ENCODE measurements around the gene TBC1D30.

- TF ChIP-seq CTCF (IDR thresholded peaks at IDR 0.05) (no peak), POLR2AphosphoS5 (IDR thresholded peaks at IDR 0.05) (no peak), POLR2A (IDR thresholded peaks at IDR 0.05) (no peak), EP300 (IDR thresholded peaks at IDR 0.05) (no peak)
These were observed 3.3 kb upstream of the TBC1D30 start for GRCh38 chr12:64821116-64821630.

Data from suprapubic skin (tissue), 4 donors.